ENCODE measurements around the gene FSTL1.

Gene FSTL1

DNA sequence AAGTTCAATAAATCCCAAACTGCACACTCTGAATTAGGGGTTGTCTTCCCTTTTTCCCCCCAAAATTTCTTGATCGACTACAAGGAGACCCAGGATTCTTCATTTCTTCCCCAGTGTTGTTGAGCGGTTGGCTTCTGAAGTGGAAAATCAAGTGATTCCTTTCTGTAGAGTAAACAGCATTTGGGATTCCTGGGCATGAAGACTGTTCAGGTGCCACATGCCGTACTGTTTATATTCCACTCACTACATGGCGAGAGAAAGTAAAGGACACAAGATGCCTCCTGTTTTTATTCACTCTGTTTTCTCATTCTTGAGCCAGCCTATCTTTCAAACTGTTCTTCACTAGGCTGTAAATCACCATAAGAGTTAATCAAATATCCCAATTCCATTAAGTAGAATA, 12.6 kb downstream of the FSTL1 start:
- no peak for FAIRE-seq

GRCh38 chr3:120437559-120437958, 13.2 kb downstream of the FSTL1 start:
- FAIRE-seq = no peak

DNA sequence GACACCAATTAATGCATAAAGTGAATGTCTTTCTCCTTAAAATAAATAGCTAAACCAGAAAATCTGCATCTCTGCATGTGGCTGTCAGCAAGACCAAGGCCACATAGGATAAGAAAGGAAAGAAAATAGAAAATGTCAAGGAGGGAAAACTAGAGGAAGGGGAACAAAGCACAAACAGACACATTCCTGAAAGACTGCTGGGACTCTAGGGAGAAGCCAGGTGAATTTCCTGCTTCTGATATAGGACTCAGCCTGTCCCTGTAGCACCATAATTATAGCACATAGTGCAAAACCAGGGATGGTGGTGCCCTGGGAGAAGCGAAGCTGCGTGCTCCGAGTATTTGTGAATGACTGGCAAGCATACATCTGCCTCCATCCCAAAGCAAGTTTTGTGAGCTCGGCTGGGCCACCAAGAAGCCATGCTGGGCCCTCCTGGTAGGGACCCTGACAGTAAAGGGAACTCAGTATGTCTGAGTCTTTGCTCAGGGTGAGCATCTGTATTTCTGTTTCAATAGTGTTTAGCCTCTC, 14.2 kb downstream of the FSTL1 start:
- FAIRE-seq = no peak

- peak; percentile 28 for FAIRE-seq
These were observed 15.2 kb downstream of the FSTL1 start for GRCh38 chr3:120435621-120436020.

GRCh38 chr3:120433662-120434331, 17.0 kb downstream of the FSTL1 start:
- FAIRE-seq = no peak

DNA sequence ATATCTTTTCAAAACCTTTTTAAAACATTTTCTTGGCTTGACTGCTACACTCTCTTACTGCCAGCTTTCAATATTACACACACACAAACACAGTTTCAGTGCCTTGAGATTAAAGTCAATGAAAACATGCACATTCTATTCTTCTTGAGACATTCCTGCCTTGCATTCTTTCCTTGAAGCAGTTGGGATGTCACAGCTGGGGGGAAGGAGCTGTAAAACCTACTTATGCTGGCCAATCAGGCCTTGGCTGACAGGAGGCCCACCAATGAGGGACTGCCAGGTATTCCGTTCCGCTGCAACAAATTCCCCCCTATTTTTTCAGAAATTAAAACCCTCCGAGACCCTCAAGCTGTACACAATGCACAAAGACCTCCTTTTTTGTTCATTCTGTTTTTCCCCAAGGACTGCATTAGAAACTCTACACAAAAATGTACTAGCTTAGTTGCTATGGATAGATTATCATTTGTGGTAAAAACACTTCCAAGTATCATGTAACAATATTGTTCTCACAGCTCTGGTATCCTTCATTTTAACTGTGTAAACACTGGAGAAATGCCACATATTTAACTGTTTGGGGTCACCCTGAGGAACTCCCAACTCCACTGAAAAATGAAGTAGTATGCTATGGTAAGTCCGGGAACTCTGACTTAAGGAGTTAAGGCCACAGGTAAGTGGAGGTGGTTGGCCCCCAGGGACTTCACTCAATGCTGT, 18.5 kb downstream of the FSTL1 start:
- peak; percentile 91 for FAIRE-seq

DNA sequence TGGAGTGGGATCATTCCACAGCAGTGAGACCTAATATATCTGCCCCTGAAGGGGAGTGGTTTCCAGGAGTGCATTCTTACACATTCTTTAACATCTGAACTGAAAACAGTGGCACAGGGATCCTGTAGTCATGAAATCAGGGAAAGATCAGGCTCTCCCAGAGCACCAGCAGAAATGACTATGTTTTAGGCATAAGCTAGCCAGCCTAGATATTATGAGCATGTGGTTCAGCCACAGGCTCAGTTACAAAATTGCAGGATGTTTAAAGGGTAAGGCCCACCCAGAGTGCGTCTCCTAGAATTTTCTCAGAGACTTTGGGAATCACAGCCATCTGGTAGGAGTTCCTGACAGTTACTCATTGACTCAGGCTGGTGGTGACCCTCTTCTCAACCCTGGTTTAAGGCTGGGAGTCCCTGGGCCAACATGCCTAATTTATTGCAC, 20.9 kb downstream of the FSTL1 start:
- no peak for FAIRE-seq

GRCh38 chr3:120428924-120429323, 21.9 kb downstream of the FSTL1 start:
- FAIRE-seq = no peak

GRCh38 chr3:120427201-120427600, 23.6 kb downstream of the FSTL1 start:
- FAIRE-seq = no peak

DNA sequence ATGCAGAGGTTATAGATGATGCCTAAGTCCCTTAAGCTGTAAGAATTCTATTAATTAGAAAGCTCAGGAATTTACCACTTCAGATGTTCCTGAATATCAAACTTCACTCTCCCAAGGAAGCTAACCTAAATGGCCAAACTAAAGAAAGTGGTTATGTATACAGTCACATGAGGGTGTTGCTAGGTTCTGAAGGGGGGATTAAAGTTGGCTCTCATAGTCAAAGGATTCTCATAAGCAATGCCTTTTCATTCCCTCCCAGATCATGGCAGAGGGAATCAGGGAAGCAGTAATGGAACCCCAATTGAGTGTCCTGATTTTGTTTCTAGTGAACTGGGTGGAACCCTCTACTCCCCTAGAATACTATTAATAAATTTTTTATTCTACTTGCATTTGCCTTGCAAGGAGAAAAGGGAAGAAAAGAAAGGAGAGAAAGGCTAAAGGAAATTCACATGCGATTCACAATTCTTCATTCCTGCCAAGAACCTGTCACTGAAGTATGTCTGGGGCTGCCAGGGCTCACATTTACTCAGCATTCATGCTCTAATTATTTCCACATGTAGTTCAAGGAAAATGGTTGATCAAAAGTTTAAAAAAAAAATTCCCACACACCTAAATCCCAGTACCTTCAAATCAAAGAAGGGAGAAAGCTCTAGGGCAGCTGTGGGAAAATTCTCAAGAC, 25.1 kb downstream of the FSTL1 start:
- no peak for FAIRE-seq

DNA sequence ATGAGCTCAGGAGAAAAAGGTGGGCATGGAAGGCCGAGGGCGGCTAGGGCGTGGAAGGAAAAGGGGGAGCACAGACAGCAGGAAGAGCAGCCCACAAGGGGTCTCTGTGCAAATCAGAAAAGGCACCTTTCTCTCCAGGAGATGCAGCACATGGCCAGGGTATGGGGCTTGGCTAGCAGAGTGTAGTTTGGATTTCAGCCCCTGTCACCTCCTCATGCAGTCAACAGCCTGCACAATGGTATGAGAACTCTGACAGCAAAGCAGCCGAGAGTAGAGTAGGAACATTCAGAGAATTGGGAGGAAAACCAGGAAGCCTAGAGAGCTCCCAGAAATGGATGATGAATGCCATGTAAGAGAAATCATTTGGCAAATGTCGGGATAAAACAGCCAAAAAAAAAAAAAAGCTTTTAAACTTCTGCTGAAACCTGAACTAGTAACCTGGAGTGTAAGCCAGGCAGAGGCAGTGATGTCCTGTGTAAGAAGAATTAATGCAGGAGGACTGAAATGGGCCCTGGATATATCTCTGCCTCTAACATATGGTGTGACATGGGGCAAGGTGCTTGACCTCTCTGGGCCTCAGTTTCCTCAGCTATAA, 25.7 kb downstream of the FSTL1 start:
- FAIRE-seq = no peak

DNA sequence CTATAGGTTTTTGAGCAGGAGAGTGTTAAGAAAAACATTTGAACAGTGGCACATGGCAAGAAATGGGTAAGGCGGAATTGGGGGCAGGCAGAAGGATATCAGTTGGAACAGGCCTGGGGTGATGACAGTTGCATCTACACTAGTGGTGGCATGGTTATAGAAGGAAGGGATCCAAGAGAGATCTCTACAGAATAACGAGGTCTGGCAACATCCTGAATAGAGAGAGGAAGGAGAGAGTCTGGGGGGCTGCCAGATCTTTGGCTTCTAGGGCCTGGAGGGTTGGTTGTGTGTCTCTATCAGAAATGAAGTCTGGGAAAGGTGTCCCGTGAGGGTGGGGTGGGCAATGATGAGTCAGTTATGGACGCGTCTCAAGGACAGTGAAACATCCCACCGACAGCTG, 26.3 kb downstream of the FSTL1 start:
- FAIRE-seq = no peak

- no peak for FAIRE-seq
These were observed 27.4 kb downstream of the FSTL1 start for GRCh38 chr3:120423432-120423831.

DNA sequence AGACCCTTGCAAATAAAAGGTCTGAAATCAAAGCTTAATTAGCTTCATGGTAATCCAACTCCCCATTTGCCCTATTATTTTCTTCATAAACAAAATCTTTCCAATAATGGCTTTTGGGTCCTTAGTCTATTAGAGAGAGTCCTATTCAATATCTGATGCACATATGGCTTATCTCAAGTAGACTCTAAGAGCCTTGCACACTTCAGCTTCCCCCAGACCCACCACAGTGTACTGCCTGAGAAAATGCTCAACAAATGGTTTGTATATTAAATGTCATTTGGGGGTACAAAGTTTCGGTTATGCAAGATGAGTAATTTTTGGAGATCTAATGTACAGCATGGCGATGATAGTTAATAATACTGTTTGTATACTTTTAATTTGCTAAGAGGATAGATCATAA, 28.9 kb downstream of the FSTL1 start:
- no peak for FAIRE-seq

DNA sequence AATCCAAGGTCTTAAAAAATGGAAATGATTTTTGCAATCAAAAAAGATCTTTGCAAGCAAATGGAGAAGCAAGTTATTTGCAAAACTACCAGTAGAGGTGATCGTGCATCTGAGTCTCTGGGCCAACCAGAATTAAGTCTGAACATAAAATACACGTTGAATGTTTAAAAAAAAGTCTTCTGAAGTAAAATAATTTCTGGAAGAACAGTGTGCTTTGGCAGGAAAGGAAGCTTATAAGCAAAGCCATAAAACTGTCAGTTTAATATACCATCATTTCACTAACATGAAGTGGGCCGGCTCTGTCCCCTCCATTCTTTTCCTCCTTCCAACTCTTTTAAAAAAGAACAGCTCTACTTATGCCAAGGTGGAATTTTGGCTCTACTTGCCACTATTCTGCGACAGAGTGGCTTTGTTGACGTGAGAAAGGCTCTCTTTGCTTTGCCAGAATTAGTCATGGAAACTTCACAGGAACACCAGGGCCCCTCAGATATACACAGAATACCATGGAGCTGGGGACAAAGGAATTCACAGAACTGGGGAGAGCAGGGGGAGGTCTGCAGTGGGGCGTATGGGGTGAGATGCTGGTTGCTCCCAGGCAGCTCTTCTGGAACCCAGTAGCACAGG, 29.8 kb downstream of the FSTL1 start:
- FAIRE-seq = peak; percentile 39

DNA sequence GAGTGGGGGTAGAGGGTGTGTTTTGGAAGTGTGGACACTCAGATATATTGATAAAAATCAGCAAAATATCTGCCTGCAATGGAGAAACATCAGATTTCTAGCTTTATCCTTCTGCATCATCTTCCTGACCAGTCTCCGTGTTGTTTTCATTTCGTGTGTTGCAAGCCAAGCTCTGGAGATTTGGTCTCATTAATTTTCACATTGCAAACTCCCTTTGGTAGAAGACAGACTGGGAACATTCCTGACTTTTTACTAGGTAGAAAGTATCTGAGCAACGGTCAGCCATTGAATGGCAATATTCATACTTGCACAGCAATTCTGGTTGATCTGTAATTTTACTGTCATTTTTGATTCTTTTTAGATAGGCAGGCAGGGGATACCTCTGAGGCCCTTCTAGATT, 30.4 kb downstream of the FSTL1 start:
- no peak for FAIRE-seq

DNA sequence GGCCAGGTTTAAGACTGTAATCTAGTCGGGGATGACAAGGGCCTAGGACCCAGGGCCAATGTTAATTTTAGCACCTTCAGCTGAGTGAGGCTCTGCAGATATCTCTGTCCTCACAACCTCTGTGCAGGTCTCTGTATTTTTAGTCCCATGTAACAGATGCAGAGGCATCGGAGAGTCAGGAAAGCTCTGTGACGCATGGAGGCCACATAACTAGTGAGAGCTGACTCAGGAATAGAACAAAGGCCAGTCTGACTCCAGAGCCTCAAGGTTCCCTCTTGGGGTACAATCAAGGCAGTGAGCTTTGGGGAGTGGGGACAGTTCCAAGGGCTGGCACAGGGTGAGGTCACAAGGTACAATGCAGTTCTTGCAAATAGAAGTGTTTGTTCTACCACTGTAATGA, 31.0 kb downstream of the FSTL1 start:
- FAIRE-seq = no peak

DNA sequence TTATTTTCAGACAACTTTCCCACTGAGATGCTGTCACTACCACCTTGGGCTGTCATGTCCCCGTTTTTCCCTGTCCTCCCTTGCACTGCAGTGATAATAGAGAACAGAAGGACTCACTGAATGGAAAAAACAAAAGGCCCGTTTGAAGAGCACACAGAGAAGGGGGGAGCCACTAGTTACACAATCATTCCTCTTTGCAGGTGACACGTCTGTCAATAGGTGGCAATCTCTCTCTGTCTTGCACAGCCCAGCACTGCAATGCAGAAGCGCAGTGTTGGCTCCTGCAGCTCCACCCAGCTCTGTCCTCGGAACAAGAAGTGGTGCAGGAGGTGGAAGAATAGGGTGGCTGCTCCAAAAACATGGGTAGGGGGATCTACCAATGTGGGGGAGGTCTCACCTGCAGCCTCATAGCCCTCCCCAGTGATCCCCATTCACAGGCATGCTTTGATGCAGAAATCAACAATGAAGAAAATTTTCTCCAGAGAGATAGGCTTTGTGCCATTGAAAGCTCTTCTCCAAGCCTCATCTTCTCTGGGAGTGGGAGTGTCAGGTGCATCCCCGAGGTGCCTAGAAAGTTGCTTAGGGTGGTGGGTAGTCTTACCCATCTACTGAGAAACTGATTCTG, 31.8 kb downstream of the FSTL1 start:
- peak; percentile 60 for FAIRE-seq

- no peak for FAIRE-seq
These were observed 32.3 kb downstream of the FSTL1 start for GRCh38 chr3:120418446-120418845.

- peak; percentile 99 for FAIRE-seq
These were observed 33.4 kb downstream of the FSTL1 start for GRCh38 chr3:120417272-120417911.

DNA sequence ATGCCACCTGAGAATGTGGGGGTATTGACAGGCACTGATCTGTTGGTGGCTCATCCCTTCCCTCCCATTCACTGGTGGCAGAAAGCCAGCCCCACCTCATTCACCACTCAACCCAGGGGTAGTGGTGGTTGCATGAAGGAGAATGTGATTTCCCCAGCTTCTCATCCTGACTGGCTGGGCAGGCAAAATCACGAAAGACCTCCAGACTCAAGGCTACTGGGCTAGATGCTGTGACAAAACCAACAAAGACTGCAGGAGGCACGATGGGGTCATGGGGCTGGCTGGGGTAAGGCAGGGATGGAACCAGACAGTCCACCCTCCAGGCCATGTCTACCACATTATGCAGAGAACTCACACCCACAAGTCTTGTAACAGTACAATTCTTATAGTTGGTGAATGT, 33.9 kb downstream of the FSTL1 start:
- FAIRE-seq = no peak

DNA sequence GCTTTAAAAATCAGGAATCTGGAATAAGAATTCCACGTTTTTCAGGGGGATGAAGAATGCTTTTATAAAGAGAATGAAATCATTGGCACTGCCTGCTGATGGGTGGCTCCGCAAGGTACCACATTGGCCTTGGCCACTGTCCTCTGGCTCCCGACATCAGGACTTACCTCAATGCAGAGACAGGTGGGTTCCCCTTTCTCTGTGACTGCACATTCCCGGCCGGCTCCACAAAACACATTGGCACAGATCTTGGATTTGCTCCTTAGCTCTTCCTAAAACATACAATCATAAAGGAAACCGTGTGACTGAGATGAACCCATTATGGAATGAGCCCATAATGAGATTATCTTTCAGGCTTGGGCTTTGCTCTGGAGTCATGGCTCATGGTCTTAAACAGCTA, 35.0 kb downstream of the FSTL1 start:
- FAIRE-seq = no peak

All from G401.6 (cell line).